Bronchial smooth muscle cell (primary cell): Measurements from ENCODE around the gene OPA1. TPM values are rescaled to one million over a fixed set of nuclear protein-coding genes. Genes with fewer than 3 reads are reported as not detected.

Source experiments
- total RNA-seq: library from RNA; depleted of rRNA; stranded (reverse); fragments of >200 nt; gene quantifications from 2 replicates; pipeline ENCODE4 v1.2.1, GENCODE V29; 2014

Gene OPA1, protein sequence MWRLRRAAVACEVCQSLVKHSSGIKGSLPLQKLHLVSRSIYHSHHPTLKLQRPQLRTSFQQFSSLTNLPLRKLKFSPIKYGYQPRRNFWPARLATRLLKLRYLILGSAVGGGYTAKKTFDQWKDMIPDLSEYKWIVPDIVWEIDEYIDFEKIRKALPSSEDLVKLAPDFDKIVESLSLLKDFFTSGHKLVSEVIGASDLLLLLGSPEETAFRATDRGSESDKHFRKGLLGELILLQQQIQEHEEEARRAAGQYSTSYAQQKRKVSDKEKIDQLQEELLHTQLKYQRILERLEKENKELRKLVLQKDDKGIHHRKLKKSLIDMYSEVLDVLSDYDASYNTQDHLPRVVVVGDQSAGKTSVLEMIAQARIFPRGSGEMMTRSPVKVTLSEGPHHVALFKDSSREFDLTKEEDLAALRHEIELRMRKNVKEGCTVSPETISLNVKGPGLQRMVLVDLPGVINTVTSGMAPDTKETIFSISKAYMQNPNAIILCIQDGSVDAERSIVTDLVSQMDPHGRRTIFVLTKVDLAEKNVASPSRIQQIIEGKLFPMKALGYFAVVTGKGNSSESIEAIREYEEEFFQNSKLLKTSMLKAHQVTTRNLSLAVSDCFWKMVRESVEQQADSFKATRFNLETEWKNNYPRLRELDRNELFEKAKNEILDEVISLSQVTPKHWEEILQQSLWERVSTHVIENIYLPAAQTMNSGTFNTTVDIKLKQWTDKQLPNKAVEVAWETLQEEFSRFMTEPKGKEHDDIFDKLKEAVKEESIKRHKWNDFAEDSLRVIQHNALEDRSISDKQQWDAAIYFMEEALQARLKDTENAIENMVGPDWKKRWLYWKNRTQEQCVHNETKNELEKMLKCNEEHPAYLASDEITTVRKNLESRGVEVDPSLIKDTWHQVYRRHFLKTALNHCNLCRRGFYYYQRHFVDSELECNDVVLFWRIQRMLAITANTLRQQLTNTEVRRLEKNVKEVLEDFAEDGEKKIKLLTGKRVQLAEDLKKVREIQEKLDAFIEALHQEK
- total RNA-seq = 53.4 and 64.8 TPM in 2 replicates

DNA sequence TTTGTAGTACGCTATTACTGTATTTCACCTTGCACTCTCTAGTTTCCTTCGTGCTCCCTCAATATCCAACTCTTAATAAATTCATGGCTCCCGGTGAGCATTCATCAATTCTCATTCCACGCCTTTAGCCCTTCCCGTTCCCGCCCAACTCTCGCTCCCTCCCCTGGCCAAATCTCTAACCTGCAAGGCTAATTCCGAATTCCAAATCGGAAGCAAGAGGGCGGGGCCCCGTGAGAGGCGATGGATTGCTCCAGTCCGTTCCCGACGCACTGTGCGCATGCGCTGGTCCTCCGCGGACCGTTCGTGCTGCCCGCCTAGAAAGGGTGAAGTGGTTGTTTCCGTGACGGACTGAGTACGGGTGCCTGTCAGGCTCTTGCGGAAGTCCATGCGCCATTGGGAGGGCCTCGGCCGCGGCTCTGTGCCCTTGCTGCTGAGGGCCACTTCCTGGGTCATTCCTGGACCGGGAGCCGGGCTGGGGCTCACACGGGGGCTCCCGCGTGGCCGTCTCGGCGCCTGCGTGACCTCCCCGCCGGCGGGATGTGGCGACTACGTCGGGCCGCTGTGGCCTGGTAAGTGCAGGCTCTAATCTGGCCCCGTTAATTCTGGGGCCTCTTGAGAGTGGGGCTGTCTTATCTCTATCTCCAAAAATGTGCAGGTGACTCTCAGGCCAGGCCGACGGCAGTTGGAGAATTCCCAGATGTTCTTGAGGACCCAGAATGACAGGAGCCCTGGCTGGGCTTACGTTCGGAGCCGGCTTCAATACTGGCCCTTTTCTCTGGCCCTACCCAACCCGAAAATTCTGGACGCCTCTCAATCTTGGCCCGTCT, at the start of gene OPA1:
OPA1 (plus strand) TSS at position 368 of the 827 bp plus-strand sequence; CDS start at position 538, 170 bp downstream.

DNA sequence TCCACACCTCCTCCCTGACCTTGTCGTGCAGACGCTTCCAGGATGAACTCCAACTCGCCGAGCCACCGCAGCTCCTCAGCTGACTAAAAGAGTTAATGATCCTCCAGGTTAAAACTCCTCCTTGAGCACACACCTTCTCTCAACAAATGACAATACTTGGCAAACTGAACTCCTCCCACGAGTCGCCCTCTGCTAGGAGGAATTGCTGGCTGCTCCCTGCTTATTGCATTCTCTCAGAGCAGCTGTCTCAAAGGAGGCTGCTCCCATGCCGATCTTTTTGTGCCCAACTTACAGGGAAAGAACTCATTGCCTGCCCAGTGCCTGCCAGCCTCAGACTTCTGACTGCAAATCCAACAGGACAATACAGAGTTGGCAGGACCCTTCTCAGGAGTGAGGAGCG, 38.2 kb upstream of the OPA1 start, which contains the start of gene ATP13A4:
ATP13A4 (minus strand) TSS at position 85 of the 400 bp plus-strand sequence. CDS start 96 bp downstream, outside the sequence.

Other genes with a start within 250 kb of the OPA1 start
- not detected in 2 replicates for gene ATP13A5, start 214.5 kb upstream of the OPA1 start, total RNA-seq
- gene ATP13A4, start 38.3 kb upstream of the OPA1 start, total RNA-seq = 0.86 and 1.3 TPM in 2 replicates